Jurkat, Clone E6-1 (cell line): ENCODE results near the gene GID4.

Experiments used
- DNase-seq: peaks from one replicate; pipeline ENCODE4 v3.0.0-alpha.2; 2011; ENCODE audit warnings: low read depth, low spot score
- H3K4me3 ChIP-seq: 2 replicates; pipeline ENCODE4 v1.5.1; 2011; ENCODE audit warnings: mild to moderate bottlenecking, low read length, control low read depth, moderate library complexity

The GID4 gene

DNA sequence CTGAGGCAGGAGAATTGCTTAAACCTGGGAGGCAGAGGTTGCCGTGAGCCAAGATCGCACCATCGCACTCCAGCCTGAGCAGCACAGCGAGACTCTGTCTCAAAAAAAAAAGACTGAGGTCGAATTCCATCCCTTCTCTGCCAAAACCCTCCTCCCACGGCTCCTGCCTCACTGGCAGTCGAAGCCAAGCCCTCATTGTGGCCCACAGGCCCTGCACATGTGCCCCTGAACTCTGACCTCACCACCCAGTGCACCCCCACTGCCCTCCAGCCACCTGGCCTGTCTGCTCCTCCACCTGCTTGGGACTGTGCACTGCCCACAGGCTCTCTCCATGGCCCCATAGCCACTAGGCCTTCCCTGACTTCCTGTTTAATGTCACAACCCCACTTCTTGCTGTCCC lies 76.3 kb downstream of the GID4 start:
- H3K4me3 ChIP-seq = no peak overlapping the region

DNA sequence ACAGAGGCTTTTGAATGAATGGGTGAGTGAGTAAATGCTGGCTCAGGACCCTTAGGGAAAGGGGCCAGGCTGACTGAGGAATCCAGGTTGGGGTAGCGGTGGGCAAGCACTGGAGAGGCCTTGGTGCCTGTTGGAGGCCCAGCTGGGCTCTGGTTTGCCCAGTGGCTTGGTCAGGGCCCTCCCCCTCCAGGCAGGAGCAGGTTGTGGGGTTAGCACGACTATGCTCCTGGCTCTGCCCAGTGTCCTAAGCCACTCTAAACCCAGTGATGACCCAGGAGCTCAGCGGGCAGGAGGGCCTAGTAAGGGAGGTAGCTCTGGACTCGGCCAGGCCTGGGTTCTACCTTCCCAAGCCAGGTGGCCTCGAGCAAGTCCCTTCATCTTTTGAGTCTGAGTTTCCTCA lies 76.9 kb downstream of the GID4 start:
- no peak overlapping the region for H3K4me3 ChIP-seq
- DNase-seq = no peak

More for the DNA sequence above, 76.3 kb downstream of the GID4 start:
- DNase-seq = no peak

- no peak overlapping the region for H3K4me3 ChIP-seq
- DNase-seq = no peak
Observed at GRCh38 chr17:18117533-18117932, 78.3 kb downstream of the GID4 start.
